ENCODE data around the gene GRIPAP1.

GRIPAP1 gene

DNA sequence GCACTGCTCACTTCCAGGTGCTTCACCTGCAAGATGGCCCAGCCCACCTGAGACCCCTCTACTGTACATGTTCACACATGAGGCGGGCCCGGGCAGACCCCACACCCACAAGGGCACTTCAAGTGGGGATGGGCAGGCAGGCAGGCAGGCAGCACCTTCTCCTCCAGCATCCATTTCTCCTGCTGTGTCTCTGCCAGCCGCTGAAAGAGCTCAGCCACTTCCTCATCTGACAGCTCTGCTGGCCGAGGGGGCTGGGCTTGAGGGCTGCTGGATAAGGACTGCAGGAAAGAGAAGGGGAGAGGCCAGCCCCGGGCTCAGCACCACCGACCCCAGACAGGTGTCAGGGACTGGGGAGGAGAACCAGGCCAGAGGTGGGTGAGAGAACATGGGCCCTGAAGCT is 26.0 kb downstream of the GRIPAP1 start:
- H3K4me3 ChIP-seq (ENCODE audit: low read depth in 1 of 5, low read length in 5 of 5) = no peak overlapping the region
- peaks cover 4 to 50% (median 29%) of the 10 kb centered on the region in 5 donors for H3K36me3 ChIP-seq (ENCODE audit: control insufficient read depth in 5 of 5, insufficient read depth in 5 of 5, low read length in 5 of 5)
- no peak overlapping the region for H3K27ac ChIP-seq (ENCODE audit: low read depth, low read length)
- H3K27me3 ChIP-seq (ENCODE audit: control insufficient read depth in 5 of 5, insufficient read depth in 4 of 5, low read length in 5 of 5) = peaks cover 0 to 13% (median 10%) of the 10 kb centered on the region in 5 donors
- no peaks in the 10 kb centered on the region for H3K9me3 ChIP-seq (ENCODE audit: control insufficient read depth in 5 of 5, low read length in 5 of 5)
- H3K4me1 ChIP-seq (ENCODE audit: control insufficient read depth in 5 of 5, insufficient read depth in 5 of 5, low read length in 5 of 5) = peaks cover 0 to 15% (median 11%) of the 10 kb centered on the region in 5 donors
- no peak overlapping the region for H3K9ac ChIP-seq (ENCODE audit: low read length in 5 of 5)

DNA sequence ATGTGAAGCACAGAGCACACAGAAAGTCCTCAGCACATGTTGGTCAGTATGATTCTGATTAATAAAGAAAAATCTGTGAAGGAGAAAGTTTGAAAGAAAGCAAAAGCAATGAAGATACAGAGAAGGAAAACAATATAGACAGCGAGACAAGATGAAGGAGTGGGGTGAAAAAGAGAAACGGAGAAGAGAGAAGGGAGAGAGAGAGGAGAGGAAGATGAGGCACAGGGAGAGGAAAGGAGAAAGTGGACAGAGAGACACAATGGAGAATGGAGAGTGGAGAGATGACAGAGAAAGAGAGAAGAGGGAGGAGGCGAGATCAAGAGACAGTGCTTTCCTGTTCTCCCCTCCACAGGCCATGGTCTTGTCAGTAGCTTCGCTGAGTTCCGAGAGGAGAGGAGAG is 26.5 kb downstream of the GRIPAP1 start:
- Histone ChIP-seq H3K27ac (ENCODE audit: low read depth, low read length) (no peak overlapping the region), H3K27me3 (ENCODE audit: control insufficient read depth in 5 of 5, insufficient read depth in 4 of 5, low read length in 5 of 5) (peaks cover 0 to 13% (median 7%) of the 10 kb centered on the region in 5 donors), H3K36me3 (ENCODE audit: control insufficient read depth in 5 of 5, insufficient read depth in 5 of 5, low read length in 5 of 5) (peaks cover 4 to 47% (median 25%) of the 10 kb centered on the region in 5 donors), H3K4me3 (ENCODE audit: low read depth in 1 of 5, low read length in 5 of 5) (no peak overlapping the region), H3K4me1 (ENCODE audit: control insufficient read depth in 5 of 5, insufficient read depth in 5 of 5, low read length in 5 of 5) (peaks cover 0 to 15% (median 11%) of the 10 kb centered on the region in 5 donors), H3K9me3 (ENCODE audit: control insufficient read depth in 5 of 5, low read length in 5 of 5) (no peaks in the 10 kb centered on the region), H3K9ac (ENCODE audit: low read length in 5 of 5) (no peak overlapping the region)

GRCh38 chrX:48975041-48975440 is 27.0 kb downstream of the GRIPAP1 start:
- Histone ChIP-seq H3K9ac (ENCODE audit: low read length in 5 of 5) (no peak overlapping the region), H3K27ac (ENCODE audit: low read depth, low read length) (no peak overlapping the region), H3K4me1 (ENCODE audit: control insufficient read depth in 5 of 5, insufficient read depth in 5 of 5, low read length in 5 of 5) (peaks cover 0 to 15% (median 11%) of the 10 kb centered on the region in 5 donors), H3K4me3 (ENCODE audit: low read depth in 1 of 5, low read length in 5 of 5) (no peak overlapping the region), H3K27me3 (ENCODE audit: control insufficient read depth in 5 of 5, insufficient read depth in 4 of 5, low read length in 5 of 5) (peaks cover 0 to 13% (median 7%) of the 10 kb centered on the region in 5 donors), H3K9me3 (ENCODE audit: control insufficient read depth in 5 of 5, low read length in 5 of 5) (no peaks in the 10 kb centered on the region), H3K36me3 (ENCODE audit: control insufficient read depth in 5 of 5, insufficient read depth in 5 of 5, low read length in 5 of 5) (peaks cover 1 to 43% (median 22%) of the 10 kb centered on the region in 5 donors)

DNA sequence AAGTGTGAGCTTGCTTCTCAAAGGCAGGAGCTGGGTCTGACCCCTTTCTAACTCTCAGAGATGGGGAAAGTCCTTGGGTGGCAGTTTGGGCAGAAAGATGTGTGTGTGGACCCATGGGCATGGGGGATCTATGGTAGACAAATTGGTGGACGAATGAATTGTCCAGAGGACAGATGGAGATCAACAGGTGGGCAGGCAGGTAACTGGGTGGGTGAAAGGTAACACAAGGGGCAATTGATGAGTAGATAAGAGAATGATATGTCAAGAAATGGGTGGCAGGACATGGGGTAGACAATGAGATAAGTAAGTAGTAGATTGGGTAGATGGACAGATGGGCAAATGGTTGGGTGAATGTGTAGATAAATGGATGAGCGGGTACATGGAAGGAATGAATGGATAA is 27.5 kb downstream of the GRIPAP1 start:
- Histone ChIP-seq H3K27me3 (ENCODE audit: control insufficient read depth in 5 of 5, insufficient read depth in 4 of 5, low read length in 5 of 5) (peaks cover 0 to 13% (median 7%) of the 10 kb centered on the region in 5 donors), H3K36me3 (ENCODE audit: control insufficient read depth in 5 of 5, insufficient read depth in 5 of 5, low read length in 5 of 5) (peaks cover 0 to 39% (median 19%) of the 10 kb centered on the region in 5 donors), H3K9ac (ENCODE audit: low read length in 5 of 5) (no peak overlapping the region), H3K4me3 (ENCODE audit: low read depth in 1 of 5, low read length in 5 of 5) (no peak overlapping the region), H3K27ac (ENCODE audit: low read depth, low read length) (no peak overlapping the region), H3K4me1 (ENCODE audit: control insufficient read depth in 5 of 5, insufficient read depth in 5 of 5, low read length in 5 of 5) (peaks cover 0 to 15% (median 11%) of the 10 kb centered on the region in 5 donors), H3K9me3 (ENCODE audit: control insufficient read depth in 5 of 5, low read length in 5 of 5) (peaks cover 0 to 3% (median 0%) of the 10 kb centered on the region in 5 donors)

DNA sequence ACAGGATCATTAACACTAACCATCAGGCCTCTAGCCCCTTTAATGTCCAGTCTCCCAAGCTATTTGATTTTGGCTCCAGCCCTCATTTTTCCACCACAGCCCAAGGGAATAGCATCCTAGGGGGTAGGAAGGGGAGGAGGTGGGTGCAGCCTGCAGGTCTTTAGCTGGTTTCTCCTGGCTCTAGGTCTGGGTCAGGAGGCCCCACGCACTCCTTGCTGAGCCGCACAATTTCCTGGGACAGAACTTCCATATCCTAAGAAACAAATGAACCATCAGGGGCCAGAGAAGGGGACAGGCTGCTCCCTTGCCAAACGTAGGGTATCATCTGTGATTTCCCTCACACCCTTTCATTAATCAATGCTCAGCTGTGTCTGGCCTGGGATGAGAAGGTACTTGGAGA is 28.0 kb downstream of the GRIPAP1 start:
- Histone ChIP-seq H3K36me3 (ENCODE audit: control insufficient read depth in 5 of 5, insufficient read depth in 5 of 5, low read length in 5 of 5) (peaks cover 0 to 39% (median 19%) of the 10 kb centered on the region in 5 donors), H3K4me3 (ENCODE audit: low read depth in 1 of 5, low read length in 5 of 5) (no peak overlapping the region), H3K4me1 (ENCODE audit: control insufficient read depth in 5 of 5, insufficient read depth in 5 of 5, low read length in 5 of 5) (peaks cover 0 to 15% (median 11%) of the 10 kb centered on the region in 5 donors), H3K27me3 (ENCODE audit: control insufficient read depth in 5 of 5, insufficient read depth in 4 of 5, low read length in 5 of 5) (peaks cover 0 to 13% (median 7%) of the 10 kb centered on the region in 5 donors), H3K27ac (ENCODE audit: low read depth, low read length) (no peak overlapping the region), H3K9me3 (ENCODE audit: control insufficient read depth in 5 of 5, low read length in 5 of 5) (peaks cover 0 to 3% (median 0%) of the 10 kb centered on the region in 5 donors), H3K9ac (ENCODE audit: low read length in 5 of 5) (no peak overlapping the region)

DNA sequence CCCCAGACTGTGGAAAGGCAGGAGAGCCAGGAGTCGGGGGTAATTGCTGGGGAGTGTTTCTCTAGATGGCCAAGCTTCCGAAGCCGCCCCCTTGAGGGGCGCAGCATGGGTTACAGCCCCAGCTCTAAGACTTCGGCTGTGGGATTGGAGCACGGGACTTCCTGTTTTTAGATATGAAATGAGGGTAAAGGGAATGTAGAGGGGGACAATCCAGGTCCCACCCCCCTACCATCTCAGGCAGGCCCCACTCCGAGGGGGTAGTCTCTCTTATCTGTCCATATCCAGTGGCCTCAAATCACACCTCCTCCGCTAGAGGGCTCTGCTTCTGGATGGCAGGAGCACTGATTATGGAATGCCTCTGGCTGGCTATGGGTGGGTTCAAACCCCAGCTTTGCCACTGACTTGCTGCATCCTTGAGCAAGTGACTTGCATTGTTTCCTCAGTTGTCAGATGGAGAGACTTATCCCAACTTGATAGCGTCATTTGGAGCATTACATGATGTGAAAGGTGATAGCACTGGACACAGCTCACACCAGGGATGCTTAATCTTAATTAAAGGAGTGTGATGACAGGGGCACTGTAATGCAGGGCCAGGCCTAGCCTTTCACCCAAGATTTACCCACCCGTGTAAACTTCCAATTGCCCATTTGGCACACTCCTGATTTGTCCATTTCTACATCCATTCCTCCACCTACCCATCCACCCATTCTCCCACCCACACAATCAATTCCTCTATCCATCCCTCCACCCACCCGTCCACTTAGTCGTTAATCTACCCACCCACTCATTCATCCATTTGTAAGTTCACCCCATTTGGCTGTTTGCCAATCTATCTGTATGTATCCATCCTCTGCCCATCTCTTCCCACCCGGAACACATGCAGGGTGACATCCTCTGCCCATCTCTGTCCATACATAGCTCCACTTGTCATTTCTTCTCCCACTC is 29.6 kb downstream of the GRIPAP1 start:
- Histone ChIP-seq H3K27ac (ENCODE audit: low read depth, low read length) (peak overlapping the region; percentile 37), H3K9me3 (ENCODE audit: control insufficient read depth in 5 of 5, low read length in 5 of 5) (peaks cover 0 to 3% (median 0%) of the 10 kb centered on the region in 5 donors), H3K36me3 (ENCODE audit: control insufficient read depth in 5 of 5, insufficient read depth in 5 of 5, low read length in 5 of 5) (peaks cover 0 to 27% (median 12%) of the 10 kb centered on the region in 5 donors), H3K4me1 (ENCODE audit: control insufficient read depth in 5 of 5, insufficient read depth in 5 of 5, low read length in 5 of 5) (peaks cover 0 to 15% (median 11%) of the 10 kb centered on the region in 5 donors), H3K27me3 (ENCODE audit: control insufficient read depth in 5 of 5, insufficient read depth in 4 of 5, low read length in 5 of 5) (peaks cover 0 to 13% (median 5%) of the 10 kb centered on the region in 5 donors), H3K9ac (ENCODE audit: low read length in 5 of 5) (peak overlapping the region in 3 of 5 donors; percentile 25 to 44 (median 30)), H3K4me3 (ENCODE audit: low read depth in 1 of 5, low read length in 5 of 5) (peak overlapping the region in 4 of 5 donors; percentile 19 to 56 (median 50))

GRCh38 chrX:48971249-48972219 is 30.5 kb downstream of the GRIPAP1 start, which contains the start of gene KCND1:
Gene KCND1 (minus strand): TSS chrX:48971844. CDS start chrX:48970271, 1,573 bp downstream.
- peaks cover 0 to 27% (median 12%) of the 10 kb centered on the region in 5 donors for H3K36me3 ChIP-seq (ENCODE audit: control insufficient read depth in 5 of 5, insufficient read depth in 5 of 5, low read length in 5 of 5)
- peak within 1 kb of the TSS in 3 of 5 donors; percentile 25 to 44 (median 30) for H3K9ac ChIP-seq (ENCODE audit: low read length in 5 of 5)
- H3K27me3 ChIP-seq (ENCODE audit: control insufficient read depth in 5 of 5, insufficient read depth in 4 of 5, low read length in 5 of 5) = peaks cover 0 to 15% (median 6%) of the 10 kb centered on the region in 5 donors
- peak within 1 kb of the TSS in 4 of 5 donors; percentile 19 to 56 (median 50) for H3K4me3 ChIP-seq (ENCODE audit: low read depth in 1 of 5, low read length in 5 of 5)
- H3K27ac ChIP-seq (ENCODE audit: low read depth, low read length) = peak within 1 kb of the TSS; percentile 37
- H3K9me3 ChIP-seq (ENCODE audit: control insufficient read depth in 5 of 5, low read length in 5 of 5) = peaks cover 0 to 3% (median 0%) of the 10 kb centered on the region in 5 donors
- peaks cover 0 to 15% (median 11%) of the 10 kb centered on the region in 5 donors for H3K4me1 ChIP-seq (ENCODE audit: control insufficient read depth in 5 of 5, insufficient read depth in 5 of 5, low read length in 5 of 5)

GRCh38 chrX:48969471-48969870 is 32.6 kb downstream of the GRIPAP1 start:
- Histone ChIP-seq H3K27ac (ENCODE audit: low read depth, low read length) (no peak overlapping the region), H3K4me1 (ENCODE audit: control insufficient read depth in 5 of 5, insufficient read depth in 5 of 5, low read length in 5 of 5) (peaks cover 0 to 15% (median 11%) of the 10 kb centered on the region in 5 donors), H3K27me3 (ENCODE audit: control insufficient read depth in 5 of 5, insufficient read depth in 4 of 5, low read length in 5 of 5) (peaks cover 0 to 15% (median 5%) of the 10 kb centered on the region in 5 donors), H3K4me3 (ENCODE audit: low read depth in 1 of 5, low read length in 5 of 5) (no peak overlapping the region), H3K36me3 (ENCODE audit: control insufficient read depth in 5 of 5, insufficient read depth in 5 of 5, low read length in 5 of 5) (peaks cover 0 to 7% (median 1%) of the 10 kb centered on the region in 5 donors), H3K9me3 (ENCODE audit: control insufficient read depth in 5 of 5, low read length in 5 of 5) (peaks cover 0 to 3% (median 0%) of the 10 kb centered on the region in 5 donors), H3K9ac (ENCODE audit: low read length in 5 of 5) (no peak overlapping the region)

DNA sequence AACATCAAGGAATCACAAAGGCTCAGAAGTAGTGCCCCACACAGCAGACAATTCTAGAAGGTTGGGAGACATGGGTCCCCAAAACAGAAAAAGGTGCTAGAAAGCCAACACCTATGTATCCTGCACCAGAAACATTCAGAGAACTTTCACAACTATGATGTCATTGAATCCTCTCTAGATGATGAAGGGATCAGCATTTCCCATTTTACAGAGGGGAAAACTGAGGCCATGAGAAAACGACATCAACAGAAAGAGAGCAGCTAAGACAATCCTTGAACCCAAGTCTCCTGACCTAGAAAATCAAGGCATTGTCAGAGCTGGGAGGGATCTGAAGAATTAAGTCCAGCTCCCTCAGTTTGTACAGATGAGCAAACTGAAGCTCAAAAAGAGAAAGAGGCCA is 33.7 kb downstream of the GRIPAP1 start:
- H3K4me1 ChIP-seq (ENCODE audit: control insufficient read depth in 5 of 5, insufficient read depth in 5 of 5, low read length in 5 of 5) = peaks cover 0 to 15% (median 11%) of the 10 kb centered on the region in 5 donors
- H3K27ac ChIP-seq (ENCODE audit: low read depth, low read length) = no peak overlapping the region
- H3K4me3 ChIP-seq (ENCODE audit: low read depth in 1 of 5, low read length in 5 of 5) = no peak overlapping the region
- H3K9ac ChIP-seq (ENCODE audit: low read length in 5 of 5) = no peak overlapping the region
- peaks cover 0 to 3% (median 0%) of the 10 kb centered on the region in 5 donors for H3K9me3 ChIP-seq (ENCODE audit: control insufficient read depth in 5 of 5, low read length in 5 of 5)
- peaks cover 0 to 15% (median 5%) of the 10 kb centered on the region in 5 donors for H3K27me3 ChIP-seq (ENCODE audit: control insufficient read depth in 5 of 5, insufficient read depth in 4 of 5, low read length in 5 of 5)
- no peaks in the 10 kb centered on the region for H3K36me3 ChIP-seq (ENCODE audit: control insufficient read depth in 5 of 5, insufficient read depth in 5 of 5, low read length in 5 of 5)
